Activated CD4-positive, alpha-beta T cell treated with anti-CD3 and anti-CD28 coated beads for 36 hours (primary cell): ENCODE data around the gene IL22RA1. TPM values are rescaled to one million over a fixed set of nuclear protein-coding genes. Genes with fewer than 3 reads are reported as not detected.

Experiments used
- ATAC-seq: fragments of 200-7000 bp; cut with Tn5 transposase; one replicate; pipeline ENCODE4 v1.10.0; 2021; ENCODE audit warnings: mild to moderate bottlenecking, moderate library complexity
- CTCF ChIA-PET: fragments of 350-600 bp; sonication (Branson Sonifier 250); formaldehyde crosslinking; loops from one replicate; lab custom pipeline; 2021; ENCODE audit warnings: antibody characterized with exemption; lab: Charles Lee
- POLR2A ChIA-PET: fragments of 350-600 bp; sonication (Branson Sonifier 250); formaldehyde crosslinking; loops from one replicate; lab custom pipeline; 2021; ENCODE audit warnings: antibody characterized with exemption, inconsistent platforms; lab: Charles Lee
- DNase-seq: peaks from one replicate; pipeline ENCODE4 v3.0.0-alpha.2; 2020
- H3K27ac Mint-ChIP-seq: one replicate; pipeline ENCODE4 v1.8.0; 2021; ENCODE audit warnings: mixed read lengths
- H3K27me3 Mint-ChIP-seq: one replicate; pipeline ENCODE4 v1.8.0; 2021; ENCODE audit warnings: mixed read lengths
- H3K36me3 Mint-ChIP-seq: one replicate; pipeline ENCODE4 v1.8.0; 2021; ENCODE audit warnings: low read depth, mixed read lengths
- H3K4me1 Mint-ChIP-seq: one replicate; pipeline ENCODE4 v1.8.0; 2021; ENCODE audit warnings: mixed read lengths
- H3K4me3 Mint-ChIP-seq: one replicate; pipeline ENCODE4 v1.8.0; 2021; ENCODE audit warnings: mild to moderate bottlenecking, moderate library complexity, mixed read lengths
- H3K9me3 Mint-ChIP-seq: one replicate; pipeline ENCODE4 v1.8.0; 2021; ENCODE audit warnings: low read depth, mixed read lengths
- intact Hi-C, 2 experiments: fragments of 100-400 bp; cut with DNase I in 1 of 2; cut with micrococcal nuclease in 1 of 2; formaldehyde crosslinking; loops; one replicate each; pipeline versions ENCODE4 v1.14.2 to v1.15.1; 2022 to 2024; cut with DNase I, micrococcal nuclease
- total RNA-seq, 2 experiments: library from RNA; stranded (reverse); gene quantifications; one replicate each; pipeline ENCODE4 v1.2.3, GENCODE V29; 2021

Gene IL22RA1
- total RNA-seq, 2 experiments from 2014 or later = not detected

GRCh38 chr1:24180676-24181075, 37.7 kb upstream of the IL22RA1 start:
- intact Hi-C loops = no loop called here
- CTCF ChIA-PET = interaction anchor here (0.9 to 1.3 kb wide), 2 partner anchors 9 to 211 kb away, joined by 4 to 5 read pairs; no protein-coding TSS in a partner anchor
- POLR2A ChIA-PET = no interaction called here
- ATAC-seq (no peak), DNase-seq (no peak)
- no peak overlapping the region for H3K4me3 Mint-ChIP-seq
- no peaks in the 10 kb centered on the region for H3K9me3 Mint-ChIP-seq
- H3K27me3 Mint-ChIP-seq = no peaks in the 10 kb centered on the region
- H3K4me1 Mint-ChIP-seq = no peaks in the 10 kb centered on the region
- H3K36me3 Mint-ChIP-seq = no peaks in the 10 kb centered on the region
- H3K27ac Mint-ChIP-seq = no peak overlapping the region

DNA sequence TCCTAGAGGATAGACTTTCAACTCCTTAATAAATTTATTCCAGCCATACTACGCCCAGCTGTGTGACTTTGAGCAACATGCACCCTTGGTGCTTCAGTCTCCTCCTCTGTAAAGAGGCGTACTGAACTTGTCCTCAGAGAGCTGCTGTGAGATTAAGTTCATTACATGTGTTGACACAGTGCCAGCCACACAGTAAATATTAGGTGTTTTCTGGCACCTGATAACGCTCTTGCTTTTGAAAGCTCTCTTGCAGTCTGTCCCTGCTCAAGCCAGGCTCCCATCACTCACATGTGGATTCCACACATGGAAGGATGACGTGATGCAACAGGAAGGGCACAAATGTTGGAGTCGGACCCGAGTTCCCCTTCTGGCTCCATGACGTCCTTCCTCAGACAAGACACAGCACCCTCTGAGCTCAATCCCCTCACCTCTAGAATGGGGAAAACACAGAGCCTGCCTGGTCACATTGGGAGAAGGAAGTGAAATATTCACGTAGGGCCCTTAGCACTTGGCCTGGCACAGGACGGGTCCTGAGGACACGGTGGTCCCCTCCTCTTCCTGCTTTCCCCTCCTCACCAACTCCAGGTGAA, 36.4 kb upstream of the IL22RA1 start:
- Mint-ChIP-seq H3K4me3 (no peak overlapping the region), H3K36me3 (peaks cover under 1% of the 10 kb centered on the region), H3K9me3 (no peaks in the 10 kb centered on the region), H3K27ac (no peak overlapping the region), H3K27me3 (no peaks in the 10 kb centered on the region), H3K4me1 (no peaks in the 10 kb centered on the region)
- ChIA-PET CTCF (interaction anchor here (0.6 to 1.3 kb wide), 4 partner anchors 20 to 303 kb away, joined by 3 to 7 read pairs (median 4); no protein-coding TSS in a partner anchor), POLR2A (interaction anchor here (0.6 kb wide), 1 partner anchor 31 kb away, joined by 3 read pairs; no protein-coding TSS in a partner anchor)
- intact Hi-C loops = no loop called here
- ATAC-seq (no peak), DNase-seq (no peak)

DNA sequence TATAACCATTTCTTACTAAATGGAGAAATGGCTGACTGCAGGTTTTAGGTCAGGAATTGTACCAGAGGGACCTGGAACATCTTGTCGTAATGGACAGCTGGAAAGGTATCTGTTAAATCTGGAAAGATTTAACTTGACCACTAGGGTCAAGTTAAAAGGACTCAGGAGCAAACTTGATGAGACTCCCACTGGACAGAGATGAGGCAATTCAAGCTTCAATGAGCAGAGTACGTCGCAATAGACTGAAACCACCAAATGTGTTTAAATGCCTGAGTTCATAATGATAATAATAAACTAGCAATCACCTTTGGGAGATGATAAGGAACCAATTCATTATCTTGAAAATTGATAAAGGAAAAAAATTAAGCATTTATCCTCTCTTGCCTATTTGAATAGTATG, 35.5 kb upstream of the IL22RA1 start:
- ChIA-PET CTCF (interaction anchor here (0.7 to 1.3 kb wide), 2 partner anchors 14 to 28 kb away, joined by 3 to 4 read pairs; no protein-coding TSS in a partner anchor), POLR2A (no interaction called here)
- Mint-ChIP-seq H3K36me3 (peaks cover 2% of the 10 kb centered on the region), H3K4me3 (no peak overlapping the region), H3K4me1 (no peaks in the 10 kb centered on the region), H3K27me3 (no peaks in the 10 kb centered on the region), H3K9me3 (no peaks in the 10 kb centered on the region), H3K27ac (no peak overlapping the region)
- DNase-seq = no peak
- intact Hi-C loops = no loop called here
- no peak for ATAC-seq

- ChIA-PET POLR2A (no interaction called here), CTCF (interaction anchor here (0.8 to 1.3 kb wide), 3 partner anchors 15 to 244 kb away, joined by 3 to 4 read pairs (median 3); no protein-coding TSS in a partner anchor)
- Mint-ChIP-seq H3K36me3 (peaks cover 2% of the 10 kb centered on the region), H3K4me3 (no peak overlapping the region), H3K4me1 (no peaks in the 10 kb centered on the region), H3K9me3 (no peaks in the 10 kb centered on the region), H3K27me3 (no peaks in the 10 kb centered on the region), H3K27ac (no peak overlapping the region)
- DNase-seq (no peak), ATAC-seq (no peak)
- intact Hi-C loops = no loop called here
These were observed 34.2 kb upstream of the IL22RA1 start for GRCh38 chr1:24177161-24177560.

- Mint-ChIP-seq H3K9me3 (no peaks in the 10 kb centered on the region), H3K4me3 (no peak overlapping the region), H3K27me3 (no peaks in the 10 kb centered on the region), H3K36me3 (peaks cover 2% of the 10 kb centered on the region), H3K27ac (no peak overlapping the region), H3K4me1 (no peaks in the 10 kb centered on the region)
- ChIA-PET CTCF (interaction anchor here (0.6 to 0.7 kb wide), 2 partner anchors 25 to 43 kb away, joined by 3 read pairs; no protein-coding TSS in a partner anchor), POLR2A (no interaction called here)
- no peak for DNase-seq
- intact Hi-C loops = no loop called here
- no peak for ATAC-seq
These were observed 32.3 kb upstream of the IL22RA1 start for GRCh38 chr1:24175033-24175755.

DNA sequence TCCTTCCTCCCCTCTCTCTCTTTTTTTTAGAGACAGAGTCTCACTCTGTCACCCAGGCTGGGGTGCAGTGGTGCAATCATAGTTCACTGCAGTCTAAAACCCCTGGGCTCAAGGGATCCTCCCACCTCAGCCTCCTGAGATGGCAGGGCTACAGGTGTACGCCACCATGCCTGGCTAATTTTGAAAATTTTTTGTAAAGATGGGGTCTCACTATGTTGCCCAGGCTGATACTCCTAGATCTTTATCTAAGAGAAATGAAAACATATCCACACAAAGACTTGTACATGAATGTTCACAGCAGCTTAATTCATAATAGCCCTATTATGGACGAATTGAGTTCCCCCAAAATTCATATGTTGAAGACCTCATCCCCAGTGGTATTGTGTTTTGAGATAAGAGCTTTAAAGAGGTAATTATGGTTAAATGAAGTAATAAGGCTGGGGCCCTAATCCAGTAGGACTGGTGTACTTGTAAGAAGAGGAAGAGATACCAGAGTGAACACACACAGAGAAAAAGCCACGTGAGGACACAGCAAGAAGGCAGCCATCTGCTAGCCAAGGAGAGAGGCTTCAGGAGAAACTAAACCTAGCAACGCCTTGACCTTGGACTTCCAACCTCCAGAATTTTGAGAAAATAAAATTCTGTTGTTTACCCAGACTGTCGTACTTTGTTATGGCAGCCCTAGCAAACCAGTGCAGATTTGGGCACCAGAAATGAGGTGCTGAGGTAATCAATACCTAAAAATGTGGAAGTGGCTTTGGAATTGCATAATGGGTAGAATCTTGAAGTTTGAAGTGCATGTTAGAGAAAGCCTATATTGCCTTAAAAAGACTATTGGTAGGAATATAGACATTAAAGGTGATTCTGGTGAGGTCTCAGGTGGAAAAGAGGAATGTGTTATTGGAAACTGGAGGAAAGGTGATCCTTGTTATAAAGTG, 31.0 kb upstream of the IL22RA1 start:
- DNase-seq (no peak), ATAC-seq (no peak)
- CTCF ChIA-PET = interaction anchor here (0.7 kb wide), 1 partner anchor 25 kb away, joined by 4 read pairs; no protein-coding TSS in a partner anchor
- no peak overlapping the region for H3K27ac Mint-ChIP-seq
- H3K27me3 Mint-ChIP-seq = no peaks in the 10 kb centered on the region
- H3K9me3 Mint-ChIP-seq = no peaks in the 10 kb centered on the region
- POLR2A ChIA-PET = interaction anchor here (0.6 kb wide), 1 partner anchor 260 kb away, joined by 3 read pairs; no protein-coding TSS in a partner anchor
- intact Hi-C loops = no loop called here
- no peaks in the 10 kb centered on the region for H3K4me1 Mint-ChIP-seq
- no peak overlapping the region for H3K4me3 Mint-ChIP-seq
- peaks cover 5% of the 10 kb centered on the region for H3K36me3 Mint-ChIP-seq

DNA sequence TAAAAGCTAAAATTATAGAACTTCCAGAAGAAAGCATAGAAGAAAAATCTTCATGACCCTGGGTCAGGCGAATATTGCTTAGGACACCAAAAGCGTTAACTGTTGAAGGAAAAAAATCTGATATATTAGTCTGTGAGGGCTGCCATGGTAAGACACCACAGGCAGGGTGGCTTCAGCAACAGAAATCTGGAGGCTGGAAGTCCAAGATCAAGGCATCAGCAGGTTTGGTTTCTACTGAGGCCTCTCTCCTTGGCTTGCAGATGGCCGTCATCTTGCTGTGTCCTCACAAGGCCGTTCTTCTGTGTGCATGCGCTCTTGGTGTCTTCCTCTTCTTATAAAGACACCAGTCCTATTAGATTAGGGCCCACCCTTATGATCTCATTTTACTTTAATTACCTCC, 29.7 kb upstream of the IL22RA1 start:
- ChIA-PET POLR2A (no interaction called here), CTCF (interaction anchor here (0.6 to 1.6 kb wide), 4 partner anchors 15 to 675 kb away, joined by 3 to 7 read pairs (median 3); no protein-coding TSS in a partner anchor)
- Mint-ChIP-seq H3K27me3 (no peaks in the 10 kb centered on the region), H3K9me3 (no peaks in the 10 kb centered on the region), H3K27ac (no peak overlapping the region), H3K4me3 (no peak overlapping the region), H3K4me1 (no peaks in the 10 kb centered on the region), H3K36me3 (peaks cover 9% of the 10 kb centered on the region)
- no peak for ATAC-seq
- no peak for DNase-seq
- intact Hi-C loops = no loop called here

DNA sequence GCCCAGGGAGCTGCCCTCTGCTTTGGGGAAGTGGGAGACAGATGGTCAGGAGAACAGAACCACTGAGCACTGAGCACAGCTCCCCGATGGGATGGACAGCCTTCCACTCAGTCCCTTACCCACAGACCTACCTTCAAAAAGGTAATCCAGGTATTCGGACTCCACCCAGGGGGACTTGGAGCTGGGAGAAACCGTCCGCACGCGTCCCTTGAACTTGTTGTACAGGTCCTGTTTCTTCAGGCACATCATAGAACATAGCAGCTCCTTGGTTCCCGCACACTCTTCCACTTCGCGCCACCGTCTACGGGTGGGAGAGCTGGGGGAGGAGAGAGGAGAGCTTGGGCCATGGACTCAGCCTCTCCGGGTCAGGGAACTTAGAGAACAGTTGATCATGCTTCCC, 26.3 kb upstream of the IL22RA1 start:
- ATAC-seq (no peak), DNase-seq (no peak)
- Mint-ChIP-seq H3K4me1 (no peaks in the 10 kb centered on the region), H3K36me3 (peaks cover 16% of the 10 kb centered on the region), H3K4me3 (no peak overlapping the region), H3K27me3 (no peaks in the 10 kb centered on the region), H3K9me3 (no peaks in the 10 kb centered on the region), H3K27ac (no peak overlapping the region)
- intact Hi-C loops = no loop called here
- POLR2A ChIA-PET = no interaction called here
- CTCF ChIA-PET = interaction anchor here (0.8 to 1.7 kb wide), 3 partner anchors 19 to 222 kb away, joined by 3 to 5 read pairs (median 4); no protein-coding TSS in a partner anchor

- POLR2A ChIA-PET = no interaction called here
- Mint-ChIP-seq H3K4me3 (no peak overlapping the region), H3K27me3 (no peaks in the 10 kb centered on the region), H3K9me3 (no peaks in the 10 kb centered on the region), H3K27ac (no peak overlapping the region), H3K4me1 (no peaks in the 10 kb centered on the region), H3K36me3 (peaks cover 14% of the 10 kb centered on the region)
- intact Hi-C loops = no loop called here
- CTCF ChIA-PET = no interaction called here
- ATAC-seq = no peak
- DNase-seq = no peak
These were observed 25.3 kb upstream of the IL22RA1 start for GRCh38 chr1:24168245-24168644.

- ATAC-seq = no peak
- Mint-ChIP-seq H3K4me1 (no peaks in the 10 kb centered on the region), H3K9me3 (no peaks in the 10 kb centered on the region), H3K27ac (no peak overlapping the region), H3K4me3 (no peak overlapping the region), H3K27me3 (no peaks in the 10 kb centered on the region), H3K36me3 (peaks cover 14% of the 10 kb centered on the region)
- no peak for DNase-seq
- POLR2A ChIA-PET = no interaction called here
- CTCF ChIA-PET = interaction anchor here (1.2 kb wide), 1 partner anchor 17 kb away, joined by 7 read pairs; no protein-coding TSS in a partner anchor
- intact Hi-C loops = no loop called here
These were observed 24.1 kb upstream of the IL22RA1 start for GRCh38 chr1:24167008-24167407.

DNA sequence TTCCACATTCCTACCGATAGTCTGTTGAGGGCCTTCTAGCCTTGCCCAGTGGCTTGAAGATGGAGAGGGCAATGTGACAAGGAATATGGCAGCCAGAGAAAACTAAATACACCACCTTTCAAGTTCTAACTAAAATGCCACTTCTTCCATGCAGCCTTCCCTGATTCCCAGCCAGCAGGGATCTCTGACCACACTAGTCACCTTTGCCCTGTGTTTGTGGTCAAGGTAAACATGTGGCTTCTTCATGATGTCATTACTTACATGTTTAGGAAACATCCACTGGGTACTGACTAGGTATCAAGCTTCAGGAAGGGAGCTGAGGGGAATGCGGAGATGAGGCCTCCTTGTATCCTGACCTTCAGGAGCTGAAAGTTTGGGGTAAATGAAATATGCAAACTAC, 22.6 kb upstream of the IL22RA1 start:
- Mint-ChIP-seq H3K27ac (no peak overlapping the region), H3K9me3 (no peaks in the 10 kb centered on the region), H3K4me1 (no peaks in the 10 kb centered on the region), H3K36me3 (peaks cover 14% of the 10 kb centered on the region), H3K4me3 (no peak overlapping the region), H3K27me3 (no peaks in the 10 kb centered on the region)
- intact Hi-C loops = no loop called here
- ChIA-PET POLR2A (interaction anchor here (0.6 kb wide), 1 partner anchor 409 kb away, joined by 3 read pairs; no protein-coding TSS in a partner anchor), CTCF (interaction anchor here (0.6 to 1.4 kb wide), 5 partner anchors 15 to 543 kb away, joined by 3 to 7 read pairs (median 4); no protein-coding TSS in a partner anchor)
- DNase-seq (no peak), ATAC-seq (no peak)
